ENCODE results near the gene MAP3K9. TPM values are rescaled to one million over a fixed set of nuclear protein-coding genes. Genes with fewer than 3 reads are reported as not detected.

The MAP3K9 gene
- total RNA-seq, 4 donors from 2014 or later: under 0.01 to 0.38 (median 0.16) TPM; not detected in 1

- no peak for TF ChIP-seq CTCF (IDR thresholded peaks at IDR 0.05; ENCODE audit: low read depth)
Observed at GRCh38 chr14:70697701-70698100, 111.6 kb downstream of the MAP3K9 start.

GRCh38 chr14:70696026-70696425 lies 113.3 kb downstream of the MAP3K9 start:
- TF ChIP-seq CTCF (IDR thresholded peaks at IDR 0.05; ENCODE audit: low read depth): no peak

GRCh38 chr14:70692210-70692609 lies 117.1 kb downstream of the MAP3K9 start:
- no peak for TF ChIP-seq CTCF (IDR thresholded peaks at IDR 0.05; ENCODE audit: low read depth)

- no peak for TF ChIP-seq CTCF (IDR thresholded peaks at IDR 0.05; ENCODE audit: low read depth)
Observed at GRCh38 chr14:70685474-70686197, 123.7 kb downstream of the MAP3K9 start.

GRCh38 chr14:70683983-70684382 lies 125.3 kb downstream of the MAP3K9 start:
- TF ChIP-seq CTCF (IDR thresholded peaks at IDR 0.05; ENCODE audit: low read depth): no peak

GRCh38 chr14:70680748-70681147 lies 128.6 kb downstream of the MAP3K9 start:
- no peak for TF ChIP-seq CTCF (IDR thresholded peaks at IDR 0.05; ENCODE audit: low read depth)

GRCh38 chr14:70677341-70677740 lies 132.0 kb downstream of the MAP3K9 start:
- no peak for TF ChIP-seq CTCF (IDR thresholded peaks at IDR 0.05; ENCODE audit: low read depth)

Other genes starting within 250 kb of the MAP3K9 start
- gene MED6, start 208.9 kb downstream of the MAP3K9 start, total RNA-seq: 10 to 100 TPM; 28.2 to 43.9 (median 35.5) TPM
- gene TTC9, start 167.6 kb downstream of the MAP3K9 start, total RNA-seq: under 1 TPM; 0.22 to 0.65 (median 0.36) TPM
- gene PCNX1, start 97.9 kb upstream of the MAP3K9 start, total RNA-seq: 100 to 1,000 TPM in 1 of 4 donors, 10 to 100 TPM in 3; 72.2 to 109 (median 80.2) TPM

Data from subcutaneous adipose tissue (tissue), 4 donors.